ENCODE results near the gene NELFE. TPM values are rescaled to one million over a fixed set of nuclear protein-coding genes. Genes with fewer than 3 reads are reported as not detected.

Gene NELFE
- total RNA-seq, 2 donors from 2014 or later, result 40.0 to 81.7 TPM

GRCh38 chr6:31905041-31905440 lies 53.7 kb downstream of the NELFE start:
- no peak overlapping the region for H3K4me3 ChIP-seq
- peaks cover 0 to 19% of the 10 kb centered on the region in 2 donors for H3K4me1 ChIP-seq
- H3K27me3 ChIP-seq, result no peaks in the 10 kb centered on the region
- no peak overlapping the region for H3K27ac ChIP-seq
- H3K9me3 ChIP-seq, result no peaks in the 10 kb centered on the region
- DNase-seq (ENCODE audit: low spot score), result no peak
- no peaks in the 10 kb centered on the region for H3K36me3 ChIP-seq
- TF ChIP-seq CTCF (IDR thresholded peaks at IDR 0.05), result no peak

GRCh38 chr6:31903957-31904356 lies 54.8 kb downstream of the NELFE start:
- Histone ChIP-seq H3K36me3 (no peaks in the 10 kb centered on the region), H3K9me3 (no peaks in the 10 kb centered on the region), H3K4me3 (no peak overlapping the region), H3K27me3 (no peaks in the 10 kb centered on the region), H3K27ac (no peak overlapping the region), H3K4me1 (peaks cover 0 to 28% of the 10 kb centered on the region in 2 donors)
- TF ChIP-seq CTCF (IDR thresholded peaks at IDR 0.05), result no peak
- no peak for DNase-seq (ENCODE audit: low spot score)

MicroRNA genes within 50 kb of the gene (microRNA counts, 767-probe panel; counts per million panel counts)
- 0 to 31.0 counts per million in 2 donors for microRNA hsa-miR-1236

Small RNA genes within 50 kb of the gene (microRNA-seq; reads per million reads assigned to microRNA genes)
- gene MIR1236 (ENCODE audit: borderline number of aligned reads in 2 of 2, borderline replicate concordance in 1 of 2), result 0 reads per million in 2 donors

Other genes starting within 250 kb of the NELFE start
- gene LY6G6D, start 243.6 kb downstream of the NELFE start, total RNA-seq, result not detected
- 1 to 10 TPM in 1 of 2 donors, not detected in 1; 1.3 TPM for gene LY6G6C, start 237.2 kb downstream of the NELFE start, total RNA-seq
- gene MPIG6B, start 235.6 kb downstream of the NELFE start, total RNA-seq, result under 1 TPM in 1 of 2 donors, not detected in 1; 0.55 TPM
- 10 to 100 TPM; 53.5 to 93.3 TPM for gene DDAH2, start 229.7 kb downstream of the NELFE start, total RNA-seq
- 100 to 1,000 TPM in 1 of 2 donors, 10 to 100 TPM in 1; 90.9 to 194 TPM for gene CLIC1, start 222.4 kb downstream of the NELFE start, total RNA-seq
- under 1 TPM; 0.37 to 0.98 TPM for gene MSH5, start 219.0 kb downstream of the NELFE start, total RNA-seq
- not detected for gene SAPCD1, start 196.3 kb downstream of the NELFE start, total RNA-seq
- 1 to 10 TPM; 4.1 to 7.5 TPM for gene VWA7, start 181.6 kb downstream of the NELFE start, total RNA-seq
- gene VARS1, start 163.2 kb downstream of the NELFE start, total RNA-seq, result 10 to 100 TPM; 15.3 to 24.6 TPM
- gene LSM2, start 152.0 kb downstream of the NELFE start, total RNA-seq, result 10 to 100 TPM; 28.8 to 32.0 TPM
- 1 to 10 TPM; 1.1 to 1.6 TPM for gene HSPA1L, start 143.7 kb downstream of the NELFE start, total RNA-seq
- 100 to 1,000 TPM; 315 to 334 TPM for gene HSPA1A, start 143.4 kb downstream of the NELFE start, total RNA-seq
- gene HSPA1B, start 131.2 kb downstream of the NELFE start, total RNA-seq, result 100 to 1,000 TPM; 131 to 232 TPM
- 10 to 100 TPM; 28.0 to 37.7 TPM for gene NEU1, start 96.2 kb downstream of the NELFE start, total RNA-seq
- gene SLC44A4, start 80.0 kb downstream of the NELFE start, total RNA-seq, result not detected
- 10 to 100 TPM; 10.5 to 19.1 TPM for gene EHMT2, start 61.3 kb downstream of the NELFE start, total RNA-seq
- under 1 TPM; 0.47 to 0.52 TPM for gene ZBTB12, start 56.9 kb downstream of the NELFE start, total RNA-seq
- gene C2, start 31.3 kb downstream of the NELFE start, total RNA-seq, result 10 to 100 TPM in 1 of 2 donors, 1 to 10 TPM in 1; 3.5 to 19.9 TPM
- 100 to 1,000 TPM in 1 of 2 donors, 10 to 100 TPM in 1; 65.5 to 126 TPM for gene CFB, start 12.9 kb downstream of the NELFE start, total RNA-seq
- gene SKIC2, start 204 bp upstream of the NELFE start, total RNA-seq, result 10 to 100 TPM; 18.7 to 31.6 TPM
- gene DXO, start 13.2 kb upstream of the NELFE start, total RNA-seq, result 10 to 100 TPM; 12.1 to 14.1 TPM
- 100 to 1,000 TPM; 152 to 175 TPM for gene C4A, start 23.1 kb upstream of the NELFE start, total RNA-seq
- gene C4B, start 55.8 kb upstream of the NELFE start, total RNA-seq, result 100 to 1,000 TPM; 150 to 241 TPM
- 1 to 10 TPM in 1 of 2 donors, under 1 TPM in 1; 0.19 to 1.2 TPM for gene CYP21A2, start 79.4 kb upstream of the NELFE start, total RNA-seq
- 100 to 1,000 TPM; 138 to 210 TPM for gene TNXB, start 150.4 kb upstream of the NELFE start, total RNA-seq
- gene ATF6B, start 169.3 kb upstream of the NELFE start, total RNA-seq, result 10 to 100 TPM; 15.0 to 15.3 TPM
- 1 to 10 TPM; 1.1 to 3.4 TPM for gene FKBPL, start 171.3 kb upstream of the NELFE start, total RNA-seq
- 1 to 10 TPM in 1 of 2 donors, under 1 TPM in 1; 0.70 to 1.1 TPM for gene PRRT1, start 193.0 kb upstream of the NELFE start, total RNA-seq
- 10 to 100 TPM; 19.5 to 27.0 TPM for gene PPT2, start 195.2 kb upstream of the NELFE start, total RNA-seq
- 1 to 10 TPM; 4.8 to 5.2 TPM for gene EGFL8, start 205.6 kb upstream of the NELFE start, total RNA-seq
- gene AGPAT1, start 217.1 kb upstream of the NELFE start, total RNA-seq, result 10 to 100 TPM; 59.6 to 77.1 TPM
- 100 to 1,000 TPM; 104 to 106 TPM for gene RNF5, start 219.4 kb upstream of the NELFE start, total RNA-seq
- gene AGER, start 225.3 kb upstream of the NELFE start, total RNA-seq, result 1 to 10 TPM in 1 of 2 donors, under 1 TPM in 1; 0.94 to 1.4 TPM
- 10 to 100 TPM; 26.0 to 32.5 TPM for gene PBX2, start 231.2 kb upstream of the NELFE start, total RNA-seq
- 1 to 10 TPM; 3.6 to 9.0 TPM for gene GPSM3, start 233.7 kb upstream of the NELFE start, total RNA-seq

All from right atrium auricular region (tissue), 2 donors.